ENCODE data around the gene SGMS1. TPM values are rescaled to one million over a fixed set of nuclear protein-coding genes. Genes with fewer than 3 reads are reported as not detected.

Gene SGMS1
- polyA plus RNA-seq, 1 donor (not counting 4 experiments of a cell fraction or from before 2014, with no cell fraction given), result 18.3 TPM

DNA sequence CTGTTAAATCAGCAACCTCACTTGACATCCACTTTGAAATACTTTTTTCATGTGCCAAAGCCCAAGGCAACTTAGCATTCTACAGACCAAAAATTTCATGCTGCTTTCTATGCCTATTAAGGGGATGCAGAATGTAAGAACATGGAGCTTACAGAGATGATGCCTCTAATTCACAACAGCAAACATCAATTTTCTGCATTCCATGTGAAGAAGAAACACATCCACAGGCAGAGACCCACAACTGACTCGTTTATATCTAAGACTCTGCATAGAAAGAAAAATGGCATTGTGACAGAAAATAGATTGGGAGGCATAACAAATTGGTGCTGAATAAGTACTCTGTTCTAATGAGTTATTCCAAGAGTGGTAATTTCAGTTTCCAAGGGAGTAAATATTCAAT lies 107.6 kb downstream of the SGMS1 start:
- dilution Hi-C loops (cut with MboI; ENCODE audit: extremely low pct_ligation_motif_present, low sequenced_read_pairs), result no loop called here
- Histone ChIP-seq H3K4me1 (ENCODE audit: control insufficient read depth, extremely low read depth, insufficient read depth, low read length) (peaks cover 19% of the 10 kb centered on the region), H3K36me3 (ENCODE audit: control insufficient read depth in 2 of 2, extremely low read depth in 1 of 2, insufficient read depth in 2 of 2, low read length in 2 of 2) (peaks cover 0 to 1% of the 10 kb centered on the region in 2 experiments), H3K4me2 (ENCODE audit: control insufficient read depth, extremely low read depth, insufficient read depth, low read depth, low read length) (no peak overlapping the region), H4K20me1 (ENCODE audit: control insufficient read depth, extremely low read depth, insufficient read depth, low read length) (no peaks in the 10 kb centered on the region), H3K79me2 (ENCODE audit: control insufficient read depth, insufficient read depth, low read length) (no peaks in the 10 kb centered on the region), H3K9me1 (ENCODE audit: control insufficient read depth, extremely low read depth, insufficient read depth, low read length) (no peaks in the 10 kb centered on the region), H2AFZ (ENCODE audit: control insufficient read depth, low read length) (no peak overlapping the region), H3K9ac (ENCODE audit: control insufficient read depth, extremely low read depth, insufficient read depth, low read length) (no peak overlapping the region), H3K27me3 (ENCODE audit: control insufficient read depth, extremely low read depth, insufficient read depth, low read length) (no peaks in the 10 kb centered on the region), H3K27ac (ENCODE audit: control insufficient read depth, insufficient read depth, low read length) (no peak overlapping the region), H3K4me3 (ENCODE audit: control insufficient read depth in 2 of 3, extremely low read depth in 1 of 3, insufficient read depth in 2 of 3, low read depth in 1 of 3, low read length in 3 of 3) (no peak overlapping the region), H3K9me3 (ENCODE audit: control insufficient read depth, low read depth, low read length) (no peaks in the 10 kb centered on the region)
- FAIRE-seq (no peak), DNase-seq (ENCODE audit: low read depth, low spot score) (no peak)
- TF ChIP-seq, protein P1, sequence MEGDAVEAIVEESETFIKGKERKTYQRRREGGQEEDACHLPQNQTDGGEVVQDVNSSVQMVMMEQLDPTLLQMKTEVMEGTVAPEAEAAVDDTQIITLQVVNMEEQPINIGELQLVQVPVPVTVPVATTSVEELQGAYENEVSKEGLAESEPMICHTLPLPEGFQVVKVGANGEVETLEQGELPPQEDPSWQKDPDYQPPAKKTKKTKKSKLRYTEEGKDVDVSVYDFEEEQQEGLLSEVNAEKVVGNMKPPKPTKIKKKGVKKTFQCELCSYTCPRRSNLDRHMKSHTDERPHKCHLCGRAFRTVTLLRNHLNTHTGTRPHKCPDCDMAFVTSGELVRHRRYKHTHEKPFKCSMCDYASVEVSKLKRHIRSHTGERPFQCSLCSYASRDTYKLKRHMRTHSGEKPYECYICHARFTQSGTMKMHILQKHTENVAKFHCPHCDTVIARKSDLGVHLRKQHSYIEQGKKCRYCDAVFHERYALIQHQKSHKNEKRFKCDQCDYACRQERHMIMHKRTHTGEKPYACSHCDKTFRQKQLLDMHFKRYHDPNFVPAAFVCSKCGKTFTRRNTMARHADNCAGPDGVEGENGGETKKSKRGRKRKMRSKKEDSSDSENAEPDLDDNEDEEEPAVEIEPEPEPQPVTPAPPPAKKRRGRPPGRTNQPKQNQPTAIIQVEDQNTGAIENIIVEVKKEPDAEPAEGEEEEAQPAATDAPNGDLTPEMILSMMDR (optimal IDR thresholded peaks at IDR 0.05 in 1 of 3, IDR thresholded peaks at IDR 0.05 in 1 of 3, conservative IDR thresholded peaks at IDR 0.05 in 1 of 3; ENCODE audit: extremely low read depth in 1 of 3, insufficient read depth in 2 of 3, low read length in 3 of 3), result no peak
- TF ChIP-seq EZH2 (IDR thresholded peaks at IDR 0.05; ENCODE audit: low read length), result no peak

DNA sequence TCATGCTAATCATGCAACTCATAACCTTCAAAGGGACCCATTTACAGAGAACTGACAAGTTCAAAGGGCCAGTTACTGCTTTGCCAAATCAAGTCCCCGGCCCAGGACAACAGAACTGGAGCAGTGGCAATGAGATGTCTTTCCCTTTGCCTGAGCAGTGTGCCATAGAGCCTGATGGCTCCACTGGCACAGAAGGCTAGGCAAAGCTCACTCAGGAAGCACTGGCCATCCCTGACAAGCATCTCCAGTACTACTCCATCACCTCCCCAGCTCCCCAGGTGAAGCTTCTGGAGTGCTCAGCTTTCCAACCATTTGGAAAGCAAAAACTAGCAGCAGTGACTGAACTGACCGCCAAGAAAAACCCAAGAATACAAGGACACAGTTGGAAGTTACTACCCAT lies 108.3 kb downstream of the SGMS1 start:
- FAIRE-seq (no peak), DNase-seq (ENCODE audit: low read depth, low spot score) (no peak)
- Histone ChIP-seq H2AFZ (ENCODE audit: control insufficient read depth, low read length) (no peak overlapping the region), H3K4me1 (ENCODE audit: control insufficient read depth, extremely low read depth, insufficient read depth, low read length) (peaks cover 19% of the 10 kb centered on the region), H3K27me3 (ENCODE audit: control insufficient read depth, extremely low read depth, insufficient read depth, low read length) (no peaks in the 10 kb centered on the region), H3K9ac (ENCODE audit: control insufficient read depth, extremely low read depth, insufficient read depth, low read length) (no peak overlapping the region), H3K4me2 (ENCODE audit: control insufficient read depth, extremely low read depth, insufficient read depth, low read depth, low read length) (no peak overlapping the region), H3K9me3 (ENCODE audit: control insufficient read depth, low read depth, low read length) (no peaks in the 10 kb centered on the region), H3K4me3 (ENCODE audit: control insufficient read depth in 2 of 3, extremely low read depth in 1 of 3, insufficient read depth in 2 of 3, low read depth in 1 of 3, low read length in 3 of 3) (no peak overlapping the region), H3K27ac (ENCODE audit: control insufficient read depth, insufficient read depth, low read length) (no peak overlapping the region), H4K20me1 (ENCODE audit: control insufficient read depth, extremely low read depth, insufficient read depth, low read length) (no peaks in the 10 kb centered on the region), H3K79me2 (ENCODE audit: control insufficient read depth, insufficient read depth, low read length) (no peaks in the 10 kb centered on the region), H3K36me3 (ENCODE audit: control insufficient read depth in 2 of 2, extremely low read depth in 1 of 2, insufficient read depth in 2 of 2, low read length in 2 of 2) (peaks cover 0 to 1% of the 10 kb centered on the region in 2 experiments), H3K9me1 (ENCODE audit: control insufficient read depth, extremely low read depth, insufficient read depth, low read length) (no peaks in the 10 kb centered on the region)
- dilution Hi-C loops (cut with MboI; ENCODE audit: extremely low pct_ligation_motif_present, low sequenced_read_pairs), result no loop called here
- TF ChIP-seq, protein P1 (optimal IDR thresholded peaks at IDR 0.05 in 1 of 3, IDR thresholded peaks at IDR 0.05 in 1 of 3, conservative IDR thresholded peaks at IDR 0.05 in 1 of 3; ENCODE audit: extremely low read depth in 1 of 3, insufficient read depth in 2 of 3, low read length in 3 of 3), result no peak
- no peak for TF ChIP-seq EZH2 (IDR thresholded peaks at IDR 0.05; ENCODE audit: low read length)
